Fibroblast of skin of left quadriceps (primary cell): ENCODE data around the gene DNM1.
"Not testable (repeated sequence)": the region's sequence is repeated elsewhere in the genome, so short reads cannot be mapped to it uniquely, and the experiment has no call there.

ENCODE experiments used
- DNase-seq, 2 experiments: peaks; one replicate each; pipeline ENCODE4 v3.0.0-alpha.2; 2013; ENCODE audit warnings: low read depth in 2 of 2

Gene DNM1

GRCh38 chr9:128178806-128179431 lies 24.3 kb upstream of the DNM1 start:
- no peak for DNase-seq

- DNase-seq: no peak
Observed at GRCh38 chr9:128180001-128180400, 23.2 kb upstream of the DNM1 start.

GRCh38 chr9:128180447-128180846 lies 22.7 kb upstream of the DNM1 start:
- DNase-seq: no peak

GRCh38 chr9:128181480-128181879 lies 21.7 kb upstream of the DNM1 start:
- DNase-seq: not testable (repeated sequence)

GRCh38 chr9:128182893-128183588 lies 20.1 kb upstream of the DNM1 start:
- DNase-seq: no peak

- DNase-seq: no peak
Observed at GRCh38 chr9:128185979-128186965, 16.9 kb upstream of the DNM1 start.

GRCh38 chr9:128187361-128187760 lies 15.8 kb upstream of the DNM1 start:
- DNase-seq: no peak

GRCh38 chr9:128188209-128188608 lies 15.0 kb upstream of the DNM1 start:
- DNase-seq: no peak

- DNase-seq: no peak
Observed at GRCh38 chr9:128190013-128190412, 13.2 kb upstream of the DNM1 start.

- no peak for DNase-seq
Observed at GRCh38 chr9:128190516-128191405, 12.4 kb upstream of the DNM1 start.

- peak in 1 of 2 experiments; percentile 47 for DNase-seq
Observed at GRCh38 chr9:128191406-128192046, 11.7 kb upstream of the DNM1 start, which contains the start of gene CIZ1. TSS of gene CIZ1 (minus strand) at chr9:128191572. CDS start at chr9:128190857, 715 bp downstream.

GRCh38 chr9:128192601-128193371 lies 10.4 kb upstream of the DNM1 start:
- DNase-seq: peak; percentile 70 to 73

GRCh38 chr9:128193469-128194096 lies 9.6 kb upstream of the DNM1 start:
- no peak for DNase-seq

GRCh38 chr9:128201441-128202369 lies 1.5 kb upstream of the DNM1 start:
- DNase-seq: no peak

GRCh38 chr9:128202648-128203023 lies 543 bp upstream of the DNM1 start:
- DNase-seq: no peak

GRCh38 chr9:128203707-128204551 lies 750 bp downstream of the DNM1 start:
- DNase-seq: no peak

- DNase-seq: no peak
Observed at GRCh38 chr9:128204858-128205257, 1.7 kb downstream of the DNM1 start.
